Smooth muscle cell of the brain vasculature (primary cell): ENCODE data around the gene FGF14.

Experiments
- DNase-seq: peaks from one replicate; pipeline ENCODE4 v3.0.0-alpha.2; 2012; ENCODE audit warnings: low read depth, low spot score

The FGF14 gene

GRCh38 chr13:101930331-101930730 is 471.5 kb downstream of the FGF14 start:
- DNase-seq, result no peak

- no peak for DNase-seq
These were observed 476.1 kb downstream of the FGF14 start for GRCh38 chr13:101925731-101926130.

- no peak for DNase-seq
These were observed 482.2 kb downstream of the FGF14 start for GRCh38 chr13:101919541-101920181.

GRCh38 chr13:101917833-101918661 is 483.8 kb downstream of the FGF14 start:
- no peak for DNase-seq

GRCh38 chr13:101917475-101917810 is 484.4 kb downstream of the FGF14 start:
- DNase-seq, result no peak

- no peak for DNase-seq
These were observed 484.9 kb downstream of the FGF14 start for GRCh38 chr13:101916775-101917474.

- no peak for DNase-seq
These were observed 485.6 kb downstream of the FGF14 start for GRCh38 chr13:101916108-101916774.

- DNase-seq, result no peak
These were observed 486.1 kb downstream of the FGF14 start for GRCh38 chr13:101915755-101916107.

GRCh38 chr13:101915331-101915730 is 486.5 kb downstream of the FGF14 start:
- DNase-seq, result no peak

GRCh38 chr13:101911752-101912151 is 490.1 kb downstream of the FGF14 start:
- no peak for DNase-seq

GRCh38 chr13:101903890-101904289 is 498.0 kb downstream of the FGF14 start:
- DNase-seq, result no peak

- no peak for DNase-seq
These were observed 503.2 kb downstream of the FGF14 start for GRCh38 chr13:101898676-101899075.

- DNase-seq, result no peak
These were observed 505.3 kb downstream of the FGF14 start for GRCh38 chr13:101896541-101896940.

GRCh38 chr13:101893021-101893420 is 508.8 kb downstream of the FGF14 start:
- DNase-seq, result no peak

GRCh38 chr13:101892296-101892695 is 509.6 kb downstream of the FGF14 start:
- no peak for DNase-seq

- DNase-seq, result no peak
These were observed 520.3 kb downstream of the FGF14 start for GRCh38 chr13:101881593-101881992.

GRCh38 chr13:101880581-101880980 is 521.3 kb downstream of the FGF14 start:
- DNase-seq, result no peak

- no peak for DNase-seq
These were observed 524.9 kb downstream of the FGF14 start for GRCh38 chr13:101876951-101877350.

- DNase-seq, result peak; percentile 32
These were observed 526.0 kb downstream of the FGF14 start for GRCh38 chr13:101875717-101876393.

GRCh38 chr13:101875091-101875490 is 526.8 kb downstream of the FGF14 start:
- no peak for DNase-seq

- DNase-seq, result no peak
These were observed 532.3 kb downstream of the FGF14 start for GRCh38 chr13:101869553-101869952.
